SIG-M5 (cell line): Measurements from ENCODE around the gene APBB1.
A peak's percentile ranks its signal among the peaks of the same experiment; 100 is the strongest.
"Not testable (repeated sequence)": the region's sequence is repeated elsewhere in the genome, so short reads cannot be mapped to it uniquely, and the experiment has no call there.

Experiments used
- DNase-seq: peaks from one replicate; lab custom pipeline; 2025; lab: John Stamatoyannopoulos, UW

The APBB1 gene

DNA sequence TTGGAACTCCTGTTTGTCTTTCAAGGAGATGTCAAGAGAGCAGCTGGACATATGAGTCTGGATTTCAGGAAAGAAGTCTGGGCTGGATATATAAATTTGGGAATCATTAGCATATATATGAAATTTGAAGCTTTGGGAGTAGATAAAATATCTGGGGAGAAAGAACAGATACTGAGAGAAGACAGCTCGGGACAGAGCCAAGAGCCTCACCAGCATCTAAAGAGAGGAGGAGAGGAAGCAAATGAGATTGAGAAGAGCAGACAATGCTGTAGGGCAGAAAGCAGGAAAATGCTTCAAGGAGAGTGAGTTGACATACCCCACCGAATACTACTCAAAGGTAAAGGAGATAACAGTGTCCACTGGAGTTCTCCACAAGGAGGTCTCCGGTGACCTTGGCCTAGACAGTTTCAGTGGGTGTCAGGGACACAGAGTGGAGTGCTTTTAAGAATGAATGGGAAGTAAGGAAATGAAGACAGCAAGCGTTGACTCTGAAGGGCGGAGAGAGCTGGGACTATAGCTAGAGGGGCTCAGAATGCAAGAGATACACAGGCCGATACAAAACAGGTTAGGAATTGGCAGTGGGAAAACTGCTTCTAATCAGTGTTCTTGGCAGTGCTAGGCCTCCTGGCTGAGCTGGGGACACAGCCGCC lies 862 bp downstream of the APBB1 start:
- no peak for DNase-seq

- DNase-seq, result no peak
Observed at GRCh38 chr11:6415797-6416196, 3.1 kb downstream of the APBB1 start.

DNA sequence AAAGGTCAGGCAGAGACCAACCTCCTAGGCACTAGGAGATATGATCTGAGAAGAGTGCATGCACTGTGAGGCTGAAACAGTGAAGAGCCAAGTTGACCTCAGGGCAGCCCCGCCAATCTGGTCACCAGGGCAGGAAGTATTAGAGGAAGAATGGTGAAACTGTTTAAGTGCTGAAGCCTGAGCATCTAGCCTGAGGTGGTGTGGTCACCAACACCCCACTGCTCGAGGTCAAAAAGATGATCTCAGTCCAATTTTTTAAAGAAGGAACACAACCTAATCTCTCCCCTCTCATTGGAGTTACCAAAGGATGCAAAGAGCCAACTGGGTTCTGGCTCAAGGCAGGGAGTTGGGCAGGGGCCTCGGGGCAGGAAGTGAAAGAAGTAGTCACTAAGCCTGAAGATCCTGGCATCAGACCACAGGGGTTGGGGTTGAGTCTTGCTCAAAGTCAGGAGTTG lies 4.0 kb downstream of the APBB1 start:
- peak; percentile 27 for DNase-seq

DNA sequence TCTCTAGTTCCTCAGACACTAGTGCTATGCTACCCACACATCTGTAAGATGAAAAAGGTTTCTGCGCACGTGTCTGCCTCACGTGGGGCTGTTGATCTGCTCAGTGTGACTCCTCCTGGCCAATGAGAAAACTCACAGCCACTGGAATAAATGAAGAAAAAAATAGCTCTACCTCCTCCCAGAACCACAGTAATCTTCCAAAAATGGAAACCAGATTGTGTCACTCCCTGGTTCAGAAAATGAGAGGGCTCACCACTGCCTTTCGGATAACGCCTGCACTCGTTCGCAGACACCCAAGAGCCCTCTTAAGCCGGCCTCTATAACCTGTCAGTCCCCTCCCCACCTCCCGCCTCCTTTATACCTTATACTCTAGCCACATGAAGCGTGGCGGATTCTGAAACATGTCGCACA lies 5.1 kb downstream of the APBB1 start:
- peak; percentile 40 for DNase-seq

DNA sequence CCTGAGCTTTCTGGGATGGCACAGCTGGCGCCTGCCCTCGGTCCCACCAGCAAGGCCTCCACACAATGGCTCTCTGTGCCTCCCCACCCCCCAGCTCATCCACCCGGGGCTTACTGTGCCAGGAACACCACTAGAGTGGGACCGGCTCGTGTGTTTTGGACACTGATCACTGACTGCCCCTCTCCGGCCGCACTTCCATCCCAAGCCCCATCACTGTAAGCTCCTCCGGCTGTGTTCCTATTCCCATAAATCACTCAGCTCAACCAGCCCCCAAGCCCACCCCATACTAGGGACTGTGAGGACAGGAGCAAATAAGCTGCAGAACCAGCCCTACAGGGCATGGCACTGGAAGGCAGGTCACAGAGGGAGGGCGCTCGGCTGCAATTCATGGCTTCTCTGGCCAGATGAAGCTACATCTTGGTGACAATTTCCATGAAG lies 7.3 kb downstream of the APBB1 start:
- DNase-seq, result no peak

GRCh38 chr11:6410695-6411430 lies 8.0 kb downstream of the APBB1 start:
- DNase-seq, result no peak

DNA sequence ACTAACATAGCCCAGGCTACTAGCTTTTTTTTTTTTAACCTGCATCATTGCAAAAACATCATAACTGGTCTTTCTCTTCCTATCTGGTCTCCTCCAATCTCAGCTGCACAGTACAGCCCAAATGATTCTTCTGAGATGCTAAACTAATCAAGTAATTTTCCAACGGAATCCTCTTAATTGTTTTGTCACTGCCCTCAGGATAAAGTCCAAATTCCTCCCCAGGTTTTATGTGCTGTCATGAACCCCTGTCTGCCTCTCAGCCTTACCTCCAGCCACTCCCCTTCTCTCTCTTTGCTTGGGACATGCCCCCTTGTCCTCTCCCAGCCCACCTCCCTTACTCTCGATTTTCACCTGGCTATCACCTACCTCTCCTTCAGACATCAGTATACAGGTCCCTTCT lies 12.5 kb downstream of the APBB1 start:
- DNase-seq, result no peak

- DNase-seq, result no peak
Observed at GRCh38 chr11:6405846-6406245, 13.0 kb downstream of the APBB1 start.

DNA sequence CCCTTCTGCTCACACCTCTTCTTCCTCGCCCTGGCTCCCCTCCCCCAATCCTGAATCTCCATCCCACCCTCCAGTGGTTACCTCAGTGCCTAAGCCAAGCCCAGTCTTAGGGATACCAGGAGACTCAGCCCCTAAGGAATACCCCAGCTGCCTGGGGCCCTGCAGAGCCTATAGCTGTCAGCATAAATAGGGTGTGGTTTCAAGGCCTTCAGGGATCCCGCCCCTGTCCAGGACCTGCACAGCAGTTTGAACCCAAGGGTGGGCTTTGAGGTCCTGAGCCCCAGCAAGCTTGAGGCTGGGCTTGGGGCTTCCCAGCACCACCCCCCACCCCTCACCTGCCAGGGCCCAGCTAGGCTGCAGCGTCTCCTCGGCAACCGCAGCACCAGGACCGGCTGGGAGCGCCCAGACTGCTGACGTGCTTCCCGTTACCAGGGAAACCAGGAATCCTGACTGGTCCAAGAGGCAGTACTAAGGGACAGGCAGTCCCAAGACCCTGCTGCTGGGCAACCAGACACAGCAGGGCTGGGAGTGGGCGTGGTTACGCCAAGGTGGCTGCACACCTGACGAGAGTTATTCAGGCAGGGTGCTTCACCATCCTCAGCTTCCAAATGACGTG lies 13.7 kb downstream of the APBB1 start:
- DNase-seq, result no peak

DNA sequence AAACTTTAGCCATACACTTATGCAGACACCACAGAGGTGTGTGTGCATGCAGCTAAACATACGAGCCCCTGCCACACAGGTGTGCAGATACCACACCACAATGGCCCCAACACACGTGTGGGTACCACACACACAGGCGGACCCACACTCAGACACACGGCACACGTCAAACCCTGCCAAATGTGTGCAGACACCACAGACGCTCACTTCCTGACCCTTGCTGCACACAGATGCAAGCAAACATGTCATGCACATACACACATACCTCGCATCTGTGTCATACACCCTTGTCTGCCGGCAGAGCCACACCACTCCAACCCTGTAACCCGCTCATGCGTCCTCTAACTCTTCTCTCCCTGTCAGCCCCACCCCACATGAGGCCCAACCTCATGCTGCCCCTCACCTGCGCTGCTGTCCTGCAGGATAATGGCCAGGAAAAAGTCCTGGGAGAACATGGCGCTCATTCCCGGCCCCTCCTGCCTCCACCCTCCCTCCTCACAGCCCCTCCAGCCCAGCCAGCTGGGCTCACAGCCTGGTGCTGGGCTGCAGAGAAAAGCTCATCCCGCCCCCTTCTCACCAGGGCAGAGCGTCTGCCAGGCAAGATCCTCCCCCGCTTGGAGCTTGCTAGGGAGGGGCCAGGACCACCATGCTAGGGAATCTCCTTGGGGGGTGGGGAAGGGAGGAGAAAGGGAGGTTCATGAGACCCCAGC lies 14.4 kb downstream of the APBB1 start:
- DNase-seq, result no peak

DNA sequence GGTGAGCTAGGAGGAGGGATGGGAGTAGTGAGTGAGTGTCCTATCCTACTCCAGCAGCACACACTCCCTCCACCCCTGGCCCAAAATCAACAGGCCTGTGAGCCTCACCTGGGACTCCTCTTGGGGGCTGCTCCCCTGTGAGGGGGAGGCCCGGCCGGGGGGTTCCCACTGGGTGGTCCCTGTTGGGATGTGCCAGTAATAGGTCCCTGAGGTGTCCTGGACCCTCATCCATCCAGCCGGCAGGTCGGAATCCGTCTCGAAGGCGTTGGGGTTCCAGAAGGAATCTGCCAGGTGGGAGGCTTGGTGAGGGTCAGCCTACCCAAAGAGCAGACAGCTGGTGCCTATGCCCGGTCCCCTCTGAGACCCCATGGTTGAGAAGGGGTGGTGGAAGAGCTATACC lies 15.4 kb downstream of the APBB1 start:
- no peak for DNase-seq

DNA sequence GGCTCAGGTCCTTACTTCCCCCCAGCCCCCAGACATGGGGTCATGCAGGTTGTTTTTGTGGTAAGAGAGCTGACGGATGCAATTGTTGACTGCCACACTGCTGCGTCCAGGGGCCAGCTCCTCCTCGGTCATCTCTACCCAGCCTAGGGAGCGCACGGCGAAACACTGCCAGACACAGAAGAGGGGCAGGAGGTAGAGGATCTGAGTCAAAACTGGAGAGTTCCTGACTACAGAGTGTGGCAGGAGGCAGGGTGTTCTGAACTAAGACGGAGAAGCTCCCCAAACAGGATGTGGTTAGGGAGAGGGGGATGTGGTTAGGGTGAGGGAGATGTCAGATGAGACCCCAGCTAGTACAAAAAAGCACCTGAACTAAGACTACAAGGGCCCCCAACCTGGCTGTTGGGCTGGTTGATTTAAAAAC lies 16.3 kb downstream of the APBB1 start:
- no peak for DNase-seq

DNA sequence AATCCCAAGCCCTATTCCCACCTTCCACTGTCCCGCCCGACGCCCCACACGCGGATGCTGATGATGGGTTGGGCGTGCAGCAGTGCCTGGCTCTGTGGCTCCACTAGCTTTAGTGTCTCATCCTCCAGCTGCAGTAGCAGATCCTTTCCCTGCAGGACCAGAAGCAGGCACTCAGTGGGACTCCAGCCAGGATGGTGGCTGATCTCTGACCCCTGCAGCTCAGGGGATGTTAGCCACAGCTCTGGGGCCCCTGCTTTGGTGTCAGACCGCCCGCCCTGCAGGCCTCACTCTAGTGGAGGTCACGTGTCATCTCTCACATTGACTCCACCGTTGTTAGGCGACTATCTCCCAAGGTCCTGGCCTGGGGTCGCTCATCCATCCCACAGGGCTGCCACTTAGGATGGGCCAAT lies 16.8 kb downstream of the APBB1 start:
- DNase-seq, result no peak

DNA sequence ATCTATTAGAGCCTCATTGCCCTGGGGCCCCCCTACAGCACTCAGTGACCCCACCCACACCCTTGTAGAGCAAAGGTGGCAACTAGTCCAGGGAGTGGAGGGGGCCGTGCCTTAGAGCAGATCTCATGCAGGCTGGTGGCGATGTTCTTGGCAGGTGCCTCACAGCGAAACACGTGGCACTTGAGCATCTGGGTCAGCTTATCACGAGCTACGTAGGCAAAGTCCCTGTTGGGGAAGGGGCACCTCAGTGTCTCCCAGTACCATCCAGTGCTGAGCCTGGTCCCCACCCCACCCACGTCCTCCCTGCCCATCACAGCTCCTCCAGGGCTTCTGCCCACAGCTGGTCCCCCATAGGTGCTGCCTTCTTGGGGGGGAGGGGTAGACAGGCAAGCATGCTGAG lies 17.4 kb downstream of the APBB1 start:
- no peak for DNase-seq

GRCh38 chr11:6400431-6401345 lies 18.2 kb downstream of the APBB1 start:
- no peak for DNase-seq

GRCh38 chr11:6397636-6398035 lies 21.3 kb downstream of the APBB1 start:
- DNase-seq, result no peak

DNA sequence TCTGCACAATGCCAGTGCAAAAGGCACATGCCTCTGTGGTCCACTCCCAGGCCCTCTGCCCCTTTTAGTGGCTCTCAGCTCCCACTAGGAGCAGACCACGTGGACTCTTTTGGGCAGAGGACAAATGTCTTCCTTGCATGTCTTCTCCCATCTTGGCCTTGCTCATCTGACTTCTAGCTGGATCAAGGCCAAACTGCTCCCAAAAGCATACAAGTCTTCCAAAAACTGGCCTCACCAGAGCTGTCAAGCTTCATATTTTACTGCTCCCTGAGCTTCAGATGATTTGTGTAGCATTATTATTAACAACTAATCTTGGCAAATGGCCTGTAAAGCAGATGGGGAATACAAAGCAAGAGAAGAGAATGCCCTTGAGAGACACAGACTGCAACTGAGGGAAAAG lies 21.7 kb downstream of the APBB1 start:
- DNase-seq, result no peak

DNA sequence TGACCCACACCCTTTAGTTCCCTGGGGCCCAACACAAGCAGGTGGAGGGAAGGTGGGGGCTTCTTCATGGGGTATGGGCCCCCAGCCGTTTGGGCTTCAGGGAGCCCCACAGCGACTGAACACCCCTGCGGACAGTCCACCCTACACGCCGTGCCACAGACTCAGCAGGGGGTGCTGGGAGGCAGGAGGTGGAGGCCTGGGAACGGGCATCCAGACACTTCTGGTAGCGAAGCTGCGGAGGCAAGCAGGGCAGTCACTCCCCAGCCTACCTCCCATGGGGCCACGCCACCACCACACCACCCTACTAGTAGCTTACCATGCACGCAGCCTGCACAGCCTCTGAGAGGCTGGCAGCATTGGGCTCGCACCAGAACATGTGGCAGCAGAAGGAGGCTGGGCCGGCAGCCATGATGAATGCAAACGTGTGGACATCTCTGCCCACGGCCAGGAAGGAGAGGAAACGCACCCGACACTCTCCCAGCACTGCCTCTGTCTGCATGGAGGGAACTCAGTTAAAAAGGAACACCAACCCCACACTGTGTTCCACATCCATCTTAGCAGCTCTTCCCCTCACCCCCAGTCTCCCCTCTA lies 23.3 kb downstream of the APBB1 start:
- DNase-seq, result no peak

- no peak for DNase-seq
Observed at GRCh38 chr11:6393989-6394670, 24.8 kb downstream of the APBB1 start.

DNA sequence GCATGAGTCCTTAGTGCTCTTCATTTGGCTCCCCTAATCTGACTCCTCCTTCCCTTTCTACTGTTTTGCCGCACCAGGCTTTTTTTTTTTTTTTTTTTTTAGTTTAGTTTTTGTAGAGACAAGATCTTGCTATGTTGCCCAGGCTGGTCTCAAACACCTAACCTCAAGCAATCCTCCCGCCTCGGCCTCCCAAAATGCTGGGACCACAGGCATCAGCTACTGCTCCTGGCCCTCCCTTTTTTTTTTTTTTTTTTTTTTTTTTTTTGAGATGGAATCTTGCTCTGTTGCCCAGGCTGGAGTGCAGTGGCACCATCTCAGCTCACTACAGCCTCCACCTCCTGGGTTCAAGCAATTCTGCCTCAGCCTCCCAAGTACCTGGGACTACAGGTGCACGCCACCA lies 26.6 kb downstream of the APBB1 start:
- not testable (repeated sequence) for DNase-seq
